Measurements from ENCODE around the gene TEDC1. TPM values are rescaled to one million over a fixed set of nuclear protein-coding genes. Genes with fewer than 3 reads are reported as not detected.

Gene TEDC1
- 1.9 and 5.5 TPM in 2 replicates for total RNA-seq (ENCODE audit: low replicate concordance)

DNA sequence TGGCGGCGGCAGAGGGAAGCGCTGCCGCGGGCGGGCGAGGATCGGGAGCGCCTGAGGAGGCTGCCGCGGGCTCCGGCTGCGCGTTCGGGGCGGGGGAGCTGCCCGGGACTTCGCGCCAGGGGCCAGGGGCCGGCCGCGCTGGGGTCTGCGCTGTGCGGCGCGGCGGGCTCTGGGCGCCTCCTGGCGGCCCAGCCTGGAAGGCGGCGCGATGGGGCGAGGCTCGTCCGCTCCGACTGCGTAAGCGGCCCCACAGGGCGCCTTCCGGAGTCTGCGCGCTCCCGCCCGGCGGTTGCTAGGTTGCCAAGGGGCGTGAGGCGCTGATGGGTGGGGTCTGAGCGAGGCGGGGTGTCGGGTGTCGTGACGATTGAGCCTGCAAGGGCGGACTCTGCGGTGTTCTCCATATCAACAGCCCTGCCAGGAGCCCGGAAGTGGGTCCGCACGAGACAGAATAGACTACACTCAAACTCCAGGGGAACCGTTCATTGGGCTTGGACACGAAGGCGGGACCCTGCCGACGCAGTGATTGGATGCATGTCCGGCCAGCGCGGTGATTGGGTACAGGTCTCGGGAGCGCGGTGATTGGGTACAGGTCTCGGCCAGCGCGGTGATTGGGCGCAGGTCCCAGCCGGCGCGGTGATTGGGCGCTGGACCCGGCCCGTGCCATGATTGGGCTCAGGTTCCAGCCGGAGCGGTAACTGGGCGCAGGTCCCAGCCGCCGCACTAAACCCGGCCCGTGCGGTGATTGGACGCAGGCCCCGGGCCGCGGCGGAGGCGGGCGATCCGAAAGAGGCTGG is at the start of gene TEDC1:
TEDC1 (plus strand) TSS at position 675 of the 794 bp plus-strand sequence. CDS start 130 bp downstream, outside the sequence.

GRCh38 chr14:105474483-105475268 is 16.4 kb upstream of the TEDC1 start, which contains the start of gene CRIP2:
CRIP2 (plus strand) TSS chr14:105474821; CDS start chr14:105474863, 42 bp downstream.

DNA sequence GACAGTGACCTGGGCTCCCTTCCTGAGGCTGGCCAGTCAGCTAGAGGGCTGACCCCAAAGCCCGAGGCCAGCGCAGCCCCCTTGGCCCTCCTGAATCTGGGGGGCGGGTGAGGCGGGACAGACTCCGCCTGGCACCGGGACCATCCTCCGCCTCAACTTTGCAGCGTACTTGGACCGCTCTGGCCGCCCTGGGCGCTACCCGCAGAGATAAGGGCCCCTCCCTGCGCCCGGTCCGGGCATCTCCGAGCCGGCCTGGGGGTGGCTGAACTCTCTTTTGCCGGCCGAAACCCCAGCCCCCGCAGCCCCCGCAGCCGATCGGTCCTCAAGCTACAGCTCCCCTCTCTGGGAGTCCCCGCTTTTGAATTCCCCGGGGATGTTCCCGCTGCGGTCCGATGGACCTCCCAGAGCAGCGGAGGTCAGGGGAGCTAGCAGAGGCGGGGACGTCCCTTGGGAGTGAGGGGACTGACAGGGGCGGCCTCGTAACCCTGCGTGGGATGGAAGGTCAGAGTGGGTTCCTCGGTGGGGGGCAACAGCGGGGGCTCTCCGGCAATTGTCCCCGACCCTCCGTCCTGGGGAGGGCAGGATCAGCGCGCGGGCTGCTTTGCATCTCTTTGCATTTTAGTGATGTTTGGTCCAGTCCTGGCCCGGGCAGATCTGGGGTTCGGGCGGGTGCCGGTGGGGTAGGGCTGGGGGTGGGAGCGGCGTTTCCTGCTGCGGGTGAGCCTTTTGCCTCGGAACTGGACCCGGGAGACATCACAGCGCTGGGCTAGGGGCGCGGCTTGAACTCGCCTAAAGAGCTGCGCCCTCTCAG is 4.7 kb upstream of the TEDC1 start, which contains the start of gene CRIP1:
CRIP1 (plus strand) TSS at position 724 of the 811 bp plus-strand sequence. CDS start 374 bp downstream, outside the sequence.

GRCh38 chr14:105525861-105526775 is 35.1 kb downstream of the TEDC1 start, which contains the start of gene TMEM121:
TMEM121 (plus strand) TSS chr14:105526583; CDS start chr14:105528835, 2,252 bp downstream.

Other genes with a start within 250 kb of the TEDC1 start
- 29.3 and 37.4 TPM in 2 replicates for gene BTBD6, start 242.7 kb upstream of the TEDC1 start, total RNA-seq (ENCODE audit: low replicate concordance)
- 22.7 and 37.1 TPM in 2 replicates for gene BRF1, start 190.2 kb upstream of the TEDC1 start, total RNA-seq (ENCODE audit: low replicate concordance)
- 40.9 and 67.9 TPM in 2 replicates for gene PACS2, start 176.5 kb upstream of the TEDC1 start, total RNA-seq (ENCODE audit: low replicate concordance)
- gene TEX22, start 92.7 kb upstream of the TEDC1 start, total RNA-seq (ENCODE audit: low replicate concordance), result 0.23 TPM in 2 replicates
- 25.0 and 31.4 TPM in 2 replicates for gene MTA1, start 71.4 kb upstream of the TEDC1 start, total RNA-seq (ENCODE audit: low replicate concordance)
- 20.5 and 148 TPM in 2 replicates for gene CRIP2, start 16.4 kb upstream of the TEDC1 start, total RNA-seq (ENCODE audit: low replicate concordance)
- 1.2 and 7.7 TPM in 2 replicates for gene CRIP1, start 4.4 kb upstream of the TEDC1 start, total RNA-seq (ENCODE audit: low replicate concordance)
- gene TMEM121, start 35.3 kb downstream of the TEDC1 start, total RNA-seq (ENCODE audit: low replicate concordance), result 12.6 and 13.6 TPM in 2 replicates